Uterus (tissue), 4 donors: ENCODE measurements around the gene GJB5. TPM values are rescaled to one million over a fixed set of nuclear protein-coding genes. Genes with fewer than 3 reads are reported as not detected.

ENCODE experiments used
- DNase-seq, 2 donors: peaks; one replicate each; pipeline ENCODE4 v3.0.0-alpha.2; 2019 to 2020
- H3K27ac ChIP-seq, 2 donors: fragments of 200-600 bp; sonication (generic); 1 replicate in 1 of 2; 2 replicates in 1 of 2; pipeline ENCODE4 v1.5.1; 2016 to 2018
- H3K27me3 ChIP-seq, 2 donors: fragments of 200-600 bp; sonication (generic); one replicate each; pipeline ENCODE4 v1.5.1; 2018 to 2019; ENCODE audit warnings: control low read depth in 1 of 2
- H3K36me3 ChIP-seq, 2 donors: fragments of 200-600 bp; sonication (generic); one replicate each; pipeline ENCODE4 v1.5.1; 2019; ENCODE audit warnings: control low read depth in 1 of 2
- H3K4me1 ChIP-seq, 2 donors: fragments of 200-600 bp; sonication (generic); one replicate each; pipeline ENCODE4 v1.5.1; 2018 to 2019; ENCODE audit warnings: control low read depth in 1 of 2
- H3K4me3 ChIP-seq, 2 donors: fragments of 200-600 bp; sonication (generic); 1 replicate in 1 of 2; 2 replicates in 1 of 2; pipeline ENCODE4 v1.5.1; 2018 to 2019; ENCODE audit warnings: mild to moderate bottlenecking in 1 of 2
- H3K9me3 ChIP-seq, 2 donors: fragments of 200-600 bp; sonication (generic); one replicate each; pipeline ENCODE4 v1.5.1; 2019; ENCODE audit warnings: control low read depth in 1 of 2
- CTCF ChIP-seq, 4 experiments: fragments of 200-600 bp in 2 of 4; fragments of 450-650 bp in 2 of 4; sonication (generic) in 2 of 4; IDR thresholded peaks; one replicate each; pipeline ENCODE4 v1.5.1; 2016 to 2019; ENCODE audit warnings: antibody characterized with exemption in 4 of 4, mild to moderate bottlenecking in 2 of 4, moderate library complexity in 1 of 4
- POLR2A ChIP-seq, 2 donors: fragments of 450-650 bp; IDR thresholded peaks; one replicate each; pipeline ENCODE4 v1.6.1; 2016; ENCODE audit warnings: antibody characterized with exemption in 2 of 2, mild to moderate bottlenecking in 1 of 2, moderate library complexity in 1 of 2
- intact Hi-C: fragments of 100-400 bp; cut with DNase I; formaldehyde crosslinking; loops from one replicate; pipeline ENCODE4 v1.15.1; 2023; ENCODE audit warnings: low total_unique reads
- total RNA-seq, 4 donors: library from RNA; depleted of rRNA in 3 of 4; stranded (reverse); fragments of >200 nt in 3 of 4; gene quantifications; one replicate each; pipeline versions ENCODE4 v1.1.0 to v1.2.4, GENCODE V29; 2014 to 2023
- donor health status: DM: yes; HTN: yes; CAD: no.

Gene GJB5
- total RNA-seq, 4 donors from 2014 or later: 0.41 TPM; not detected in 3

DNA sequence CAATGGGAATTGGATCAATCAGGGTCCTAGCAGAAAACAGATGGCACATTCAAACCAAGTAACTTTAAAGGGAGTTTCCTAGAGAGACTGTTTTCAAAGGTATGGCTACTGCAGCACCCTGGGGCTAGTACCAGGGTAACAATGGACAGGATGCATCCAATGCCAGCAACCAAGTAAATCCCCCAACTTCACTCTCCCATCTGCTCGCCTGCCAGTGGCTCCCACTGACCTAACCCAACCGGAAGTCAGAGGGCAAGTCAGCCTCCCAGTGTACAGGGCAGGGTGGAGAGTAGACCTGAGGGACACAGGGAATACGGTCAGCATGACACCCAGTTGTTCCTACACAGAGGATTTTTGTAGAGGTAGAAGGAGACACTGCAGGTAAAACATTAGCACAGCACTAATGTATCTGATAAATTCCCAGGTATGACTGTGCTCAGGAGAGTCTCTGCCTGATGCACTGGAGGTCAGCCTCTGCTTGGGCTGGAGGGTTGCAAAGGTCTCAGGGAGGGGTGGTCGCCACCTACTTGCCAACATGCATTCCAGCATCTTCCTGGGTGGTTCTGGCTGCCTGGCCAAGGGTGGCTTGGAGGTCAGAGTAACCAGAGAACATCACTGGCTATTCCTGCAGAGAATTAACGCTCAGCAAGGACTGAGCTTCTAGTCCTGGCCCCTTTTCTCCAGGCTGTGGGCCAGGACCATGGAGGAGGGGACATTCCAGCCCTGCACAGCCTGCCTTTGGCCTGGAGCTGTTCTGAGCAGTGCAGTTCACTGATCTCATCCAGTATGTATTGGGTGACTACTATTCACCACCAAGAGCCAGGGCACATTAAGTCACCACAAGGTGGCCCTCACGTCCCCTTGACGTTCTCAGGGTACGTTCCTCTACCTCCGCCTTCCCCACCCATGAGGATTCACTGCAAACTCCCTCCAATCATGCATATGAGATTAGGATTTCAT lies 32.9 kb downstream of the GJB5 start:
- Histone ChIP-seq H3K9me3 (no peaks in the 10 kb centered on the region), H3K4me1 (no peaks in the 10 kb centered on the region), H3K27ac (peak overlapping the region in 1 of 2 donors; percentile 52), H3K27me3 (peaks cover 0 to 3% of the 10 kb centered on the region in 2 donors), H3K36me3 (no peaks in the 10 kb centered on the region), H3K4me3 (no peak overlapping the region)
- DNase-seq: no peak
- intact Hi-C loops: loop anchor here (5.0 kb wide), 1 partner anchor 65 kb away; no protein-coding TSS in a partner anchor
- no peak for TF ChIP-seq CTCF (IDR thresholded peaks at IDR 0.05)

- TF ChIP-seq POLR2A (IDR thresholded peaks at IDR 0.05): no peak
- no peak for TF ChIP-seq CTCF (IDR thresholded peaks at IDR 0.05)
- intact Hi-C loops: no loop called here
- peak overlapping the region; percentile 72 to 77 for H3K27ac ChIP-seq
Observed at GRCh38 chr1:34790985-34791384, 36.1 kb downstream of the GJB5 start.

DNA sequence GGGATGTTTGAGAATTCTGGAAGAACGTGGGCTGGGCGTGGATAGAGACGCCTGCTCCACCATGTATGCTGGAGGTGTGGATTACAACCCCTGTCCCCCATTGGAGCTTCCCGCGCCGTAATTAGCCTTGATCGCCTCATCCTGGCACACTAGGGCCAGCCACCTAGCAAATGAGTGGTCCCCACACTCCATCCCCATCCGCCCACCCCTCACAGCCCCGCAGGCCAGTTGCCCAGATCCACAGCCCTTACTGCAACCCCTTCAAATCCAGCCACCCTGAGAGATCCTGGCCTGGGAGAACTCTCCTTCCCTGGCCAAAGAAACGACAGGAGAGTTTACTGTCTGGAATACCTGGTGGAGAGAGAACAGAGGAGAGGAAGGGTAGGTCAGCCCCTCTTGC lies 37.6 kb downstream of the GJB5 start:
- H3K27me3 ChIP-seq: no peaks in the 10 kb centered on the region
- H3K27ac ChIP-seq: peak overlapping the region; percentile 72 to 77
- no peak for DNase-seq
- no peaks in the 10 kb centered on the region for H3K4me1 ChIP-seq
- intact Hi-C loops: no loop called here
- no peaks in the 10 kb centered on the region for H3K9me3 ChIP-seq
- no peak overlapping the region for H3K4me3 ChIP-seq
- no peaks in the 10 kb centered on the region for H3K36me3 ChIP-seq
- TF ChIP-seq CTCF (IDR thresholded peaks at IDR 0.05): no peak
- TF ChIP-seq POLR2A (IDR thresholded peaks at IDR 0.05): no peak

More at GRCh38 chr1:34790985-34791384, 36.1 kb downstream of the GJB5 start:
- Histone ChIP-seq H3K36me3 (no peaks in the 10 kb centered on the region), H3K4me3 (no peak overlapping the region), H3K4me1 (no peaks in the 10 kb centered on the region), H3K27me3 (no peaks in the 10 kb centered on the region), H3K9me3 (no peaks in the 10 kb centered on the region)
- peak; percentile 33 to 41 for DNase-seq

GRCh38 chr1:34792868-34793727 lies 38.3 kb downstream of the GJB5 start, which contains the start of gene GJA4:
TSS of gene GJA4 (plus strand) at chr1:34792999. CDS start at chr1:34794214, 1,215 bp downstream.
- no peak for DNase-seq
- Histone ChIP-seq H3K27ac (peak within 1 kb of the TSS; percentile 72 to 77), H3K4me3 (peak within 1 kb of the TSS; percentile 8 to 29), H3K36me3 (no peaks in the 10 kb centered on the region), H3K27me3 (no peaks in the 10 kb centered on the region), H3K4me1 (no peaks in the 10 kb centered on the region), H3K9me3 (no peaks in the 10 kb centered on the region)
- TF ChIP-seq CTCF (IDR thresholded peaks at IDR 0.05) (no peak), POLR2A (IDR thresholded peaks at IDR 0.05) (peak; percentile 27 to 29)
- intact Hi-C loops: no loop called here
